Measurements from ENCODE around the gene GLDC.

GRCh38 chr9:6538666-6539071, 106.9 kb downstream of the GLDC start:
- TF ChIP-seq POLR2AphosphoS5 (IDR thresholded peaks at IDR 0.05) (no peak), EP300 (IDR thresholded peaks at IDR 0.05) (no peak)
- TF ChIP-seq, protein P1, sequence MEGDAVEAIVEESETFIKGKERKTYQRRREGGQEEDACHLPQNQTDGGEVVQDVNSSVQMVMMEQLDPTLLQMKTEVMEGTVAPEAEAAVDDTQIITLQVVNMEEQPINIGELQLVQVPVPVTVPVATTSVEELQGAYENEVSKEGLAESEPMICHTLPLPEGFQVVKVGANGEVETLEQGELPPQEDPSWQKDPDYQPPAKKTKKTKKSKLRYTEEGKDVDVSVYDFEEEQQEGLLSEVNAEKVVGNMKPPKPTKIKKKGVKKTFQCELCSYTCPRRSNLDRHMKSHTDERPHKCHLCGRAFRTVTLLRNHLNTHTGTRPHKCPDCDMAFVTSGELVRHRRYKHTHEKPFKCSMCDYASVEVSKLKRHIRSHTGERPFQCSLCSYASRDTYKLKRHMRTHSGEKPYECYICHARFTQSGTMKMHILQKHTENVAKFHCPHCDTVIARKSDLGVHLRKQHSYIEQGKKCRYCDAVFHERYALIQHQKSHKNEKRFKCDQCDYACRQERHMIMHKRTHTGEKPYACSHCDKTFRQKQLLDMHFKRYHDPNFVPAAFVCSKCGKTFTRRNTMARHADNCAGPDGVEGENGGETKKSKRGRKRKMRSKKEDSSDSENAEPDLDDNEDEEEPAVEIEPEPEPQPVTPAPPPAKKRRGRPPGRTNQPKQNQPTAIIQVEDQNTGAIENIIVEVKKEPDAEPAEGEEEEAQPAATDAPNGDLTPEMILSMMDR (IDR thresholded peaks at IDR 0.05): no peak

Data from suprapubic skin (tissue), 4 donors.